ENCODE measurements around the gene CLEC16A. TPM values are rescaled to one million over a fixed set of nuclear protein-coding genes. Genes with fewer than 3 reads are reported as not detected.

Gene CLEC16A
- polyA plus RNA-seq, 1 experiment, result 11.9 TPM

- H3K27me3 ChIP-seq (ENCODE audit: control insufficient read depth, insufficient read depth, low read length), result no peaks in the 10 kb centered on the region
- DNase-seq (ENCODE audit: low read depth, low spot score), result no peak
- POLR2A ChIA-PET, result interaction anchor here (3.3 kb wide), 1 partner anchor 273 kb away, joined by 16 read pairs; the partner anchor contains the start of gene SOCS1
- no peak for TF ChIP-seq CTCF (IDR thresholded peaks at IDR 0.05; ENCODE audit: low read depth, low read length)
- H3K27ac ChIP-seq (ENCODE audit: low read depth, low read length), result no peak overlapping the region
- CTCF ChIA-PET, result interaction anchor here (0.5 to 1.9 kb wide), 5 partner anchors 9 to 273 kb away, joined by 3 to 7 read pairs (median 3); no protein-coding TSS in a partner anchor
- no peak overlapping the region for H3K4me3 ChIP-seq (ENCODE audit: low read depth, low read length)
- H3K9me3 ChIP-seq (ENCODE audit: control insufficient read depth, insufficient read depth, low read length), result no peaks in the 10 kb centered on the region
Measured at GRCh38 chr16:10982465-10983150, 38.2 kb downstream of the CLEC16A start.

- Histone ChIP-seq H3K9me3 (ENCODE audit: control insufficient read depth, insufficient read depth, low read length) (no peaks in the 10 kb centered on the region), H3K27ac (ENCODE audit: low read depth, low read length) (no peak overlapping the region), H3K27me3 (ENCODE audit: control insufficient read depth, insufficient read depth, low read length) (no peaks in the 10 kb centered on the region), H3K4me3 (ENCODE audit: low read depth, low read length) (no peak overlapping the region)
- no peak for DNase-seq (ENCODE audit: low read depth, low spot score)
- ChIA-PET POLR2A (interaction anchor here (0.5 to 3.3 kb wide), 5 partner anchors 22 to 836 kb away, joined by 3 to 16 read pairs (median 4); partner anchors contain the start of gene SOCS1), CTCF (interaction anchor here (0.5 to 1.9 kb wide), 2 partner anchors 12 to 209 kb away, joined by 3 to 7 read pairs; no protein-coding TSS in a partner anchor)
- 0 out of 2 replicates have a peak, but pooled peaks have one; percentile 4 for TF ChIP-seq CTCF (IDR thresholded peaks at IDR 0.05; ENCODE audit: low read depth, low read length)
Measured at GRCh38 chr16:10983159-10983558, 38.8 kb downstream of the CLEC16A start.

- CTCF ChIA-PET, result interaction anchor here (0.8 to 1.9 kb wide), 5 partner anchors 13 to 274 kb away, joined by 3 to 10 read pairs (median 7); partner anchors contain the start of gene SOCS1
- peak; percentile 65 for DNase-seq (ENCODE audit: low read depth, low spot score)
- Histone ChIP-seq H3K27ac (ENCODE audit: low read depth, low read length) (peak overlapping the region; percentile 58), H3K9me3 (ENCODE audit: control insufficient read depth, insufficient read depth, low read length) (no peaks in the 10 kb centered on the region), H3K4me3 (ENCODE audit: low read depth, low read length) (no peak overlapping the region), H3K27me3 (ENCODE audit: control insufficient read depth, insufficient read depth, low read length) (no peaks in the 10 kb centered on the region)
- POLR2A ChIA-PET, result interaction anchor here (0.6 to 3.3 kb wide), 5 partner anchors 21 to 271 kb away, joined by 3 to 16 read pairs (median 4); partner anchors contain the start of gene SOCS1
- TF ChIP-seq CTCF (IDR thresholded peaks at IDR 0.05; ENCODE audit: low read depth, low read length), result no peak
Measured at GRCh38 chr16:10984509-10984908, 40.1 kb downstream of the CLEC16A start.

- no peak for DNase-seq (ENCODE audit: low read depth, low spot score)
- no peaks in the 10 kb centered on the region for H3K9me3 ChIP-seq (ENCODE audit: control insufficient read depth, insufficient read depth, low read length)
- no peaks in the 10 kb centered on the region for H3K27me3 ChIP-seq (ENCODE audit: control insufficient read depth, insufficient read depth, low read length)
- H3K27ac ChIP-seq (ENCODE audit: low read depth, low read length), result no peak overlapping the region
- no peak overlapping the region for H3K4me3 ChIP-seq (ENCODE audit: low read depth, low read length)
- ChIA-PET CTCF (no interaction called here), POLR2A (interaction anchor here (0.7 kb wide), 1 partner anchor 267 kb away, joined by 5 read pairs; no protein-coding TSS in a partner anchor)
- TF ChIP-seq CTCF (IDR thresholded peaks at IDR 0.05; ENCODE audit: low read depth, low read length), result no peak
Measured at GRCh38 chr16:10987361-10988163, 43.2 kb downstream of the CLEC16A start.
